ENCODE measurements around the gene GNAO1. TPM values are rescaled to one million over a fixed set of nuclear protein-coding genes. Genes with fewer than 3 reads are reported as not detected.

The GNAO1 gene
- total RNA-seq, 1 donor from 2014 or later: not detected

DNA sequence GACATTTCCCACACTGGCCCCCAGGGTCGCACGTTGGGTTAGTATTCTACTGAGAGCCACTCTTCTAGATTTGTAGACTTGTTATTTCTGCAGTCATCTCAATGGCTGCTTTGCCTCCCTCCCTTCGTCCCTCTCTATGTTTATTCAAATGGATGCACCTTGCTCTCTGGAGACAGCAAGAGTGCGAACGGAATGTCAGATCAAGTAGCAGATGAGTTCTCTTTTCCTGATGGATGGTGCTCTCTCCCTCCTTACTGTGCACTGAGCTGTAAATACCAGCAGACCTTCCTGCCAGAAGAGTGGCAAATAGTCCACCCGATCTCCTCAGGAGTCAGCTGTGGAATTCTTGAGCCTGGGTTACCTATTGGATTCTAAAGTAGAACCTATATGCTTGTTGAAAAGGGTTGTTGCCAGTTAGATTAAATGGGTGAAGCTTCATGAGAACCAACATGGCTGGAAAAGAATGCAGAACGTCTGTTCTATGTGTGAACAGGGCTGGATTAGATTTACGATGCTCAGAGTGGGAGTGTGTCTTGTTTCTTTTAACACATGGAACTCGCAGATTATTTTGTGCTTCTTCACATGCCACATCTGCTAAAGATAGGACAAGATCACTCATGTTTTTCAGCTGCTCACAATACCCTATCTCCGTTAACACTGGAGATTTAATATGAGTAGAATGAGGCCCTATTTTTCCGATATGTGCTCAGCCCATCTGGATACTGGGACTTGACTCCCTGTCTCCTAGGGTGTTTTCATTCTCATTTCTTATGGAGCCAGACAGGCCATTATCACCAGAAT, 6.1 kb downstream of the GNAO1 start:
- DNase-seq (ENCODE audit: extremely low read depth, low read depth, low spot score): no peak

- DNase-seq (ENCODE audit: extremely low read depth, low read depth, low spot score): no peak
These were observed 6.9 kb downstream of the GNAO1 start for GRCh38 chr16:56198006-56198754.

- DNase-seq (ENCODE audit: extremely low read depth, low read depth, low spot score): no peak
These were observed 7.4 kb downstream of the GNAO1 start for GRCh38 chr16:56198755-56199114.

GRCh38 chr16:56199164-56199563, 7.9 kb downstream of the GNAO1 start:
- no peak for DNase-seq (ENCODE audit: extremely low read depth, low read depth, low spot score)

DNA sequence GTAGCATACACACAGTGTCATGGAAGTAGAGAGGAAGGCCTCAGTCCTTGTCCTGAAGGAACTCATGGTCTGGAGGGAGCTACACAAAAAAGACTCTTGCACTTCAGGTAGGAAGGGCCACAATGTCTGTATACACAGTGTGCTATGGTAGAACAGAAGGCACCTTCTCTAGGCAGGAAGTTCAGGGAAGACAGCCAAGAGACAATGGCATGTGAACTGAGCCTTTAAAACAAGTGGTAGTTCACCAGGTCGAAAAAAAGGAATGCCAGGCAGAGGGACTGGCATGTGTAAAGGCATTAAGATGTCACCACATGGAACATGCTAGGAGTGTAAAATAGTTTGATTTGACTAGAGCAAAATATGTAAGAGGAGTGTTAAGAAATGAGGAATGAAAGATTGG, 9.7 kb downstream of the GNAO1 start:
- DNase-seq (ENCODE audit: extremely low read depth, low read depth, low spot score): no peak

DNA sequence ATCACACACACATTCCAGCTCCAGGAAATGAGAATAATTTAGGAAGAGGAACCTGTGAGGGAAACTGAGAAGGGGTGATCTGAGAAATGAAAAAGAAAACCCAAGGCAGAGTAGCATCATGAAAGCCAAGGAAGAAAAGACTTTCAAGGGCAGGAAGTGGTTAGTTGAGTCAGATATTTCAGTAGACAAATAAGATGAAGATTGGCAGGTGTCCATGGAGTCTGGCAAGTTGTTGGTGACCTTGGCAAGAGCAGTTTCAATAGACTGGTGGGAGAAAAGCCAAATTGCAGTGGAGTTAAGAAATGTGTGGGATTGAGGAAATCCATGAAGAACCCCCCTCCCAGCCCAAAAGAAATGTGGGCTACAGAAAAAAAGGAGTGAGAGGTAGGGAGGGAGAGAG, 10.7 kb downstream of the GNAO1 start:
- DNase-seq (ENCODE audit: extremely low read depth, low read depth, low spot score): no peak

GRCh38 chr16:56203052-56203451, 11.8 kb downstream of the GNAO1 start:
- no peak for DNase-seq (ENCODE audit: extremely low read depth, low read depth, low spot score)

DNA sequence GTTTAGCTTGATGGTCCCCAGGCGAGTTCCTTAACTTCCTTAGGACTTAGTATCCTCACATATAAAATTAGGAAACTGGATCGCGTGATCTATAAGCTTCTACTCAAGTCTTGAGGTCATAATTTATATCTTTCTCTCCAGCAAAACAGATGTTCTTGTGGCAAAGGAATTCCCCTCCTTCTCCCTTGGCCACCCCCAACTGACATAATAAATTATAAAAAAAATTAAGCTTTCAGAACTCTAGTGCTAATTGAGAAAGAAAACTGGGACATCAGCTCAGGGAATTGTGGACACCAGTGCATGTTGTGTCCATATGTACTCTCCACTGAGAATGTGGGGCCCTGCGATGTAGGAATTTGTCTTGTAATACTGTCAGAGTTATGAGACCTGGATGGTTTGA, 13.5 kb downstream of the GNAO1 start:
- DNase-seq (ENCODE audit: extremely low read depth, low read depth, low spot score): no peak

DNA sequence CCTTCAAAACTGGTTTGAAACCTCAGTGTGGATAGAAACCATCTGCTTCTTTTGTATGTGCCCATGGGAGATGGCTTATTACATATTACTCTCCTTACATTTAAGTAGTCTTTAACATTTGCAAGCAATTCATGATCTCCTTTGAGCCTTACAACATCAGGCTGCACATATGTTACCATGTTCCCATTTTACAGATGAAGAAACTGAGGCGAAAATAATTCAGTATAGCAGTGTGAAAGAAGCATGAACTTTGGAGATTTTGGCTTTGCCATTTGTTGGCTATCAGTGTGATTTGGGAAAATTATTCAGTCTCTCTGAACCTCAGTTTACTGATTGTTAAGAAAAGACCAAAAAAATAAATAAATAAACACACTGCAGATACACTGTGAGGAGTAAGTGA, 15.7 kb downstream of the GNAO1 start:
- DNase-seq (ENCODE audit: extremely low read depth, low read depth, low spot score): no peak

GRCh38 chr16:56207421-56207820, 16.1 kb downstream of the GNAO1 start:
- no peak for DNase-seq (ENCODE audit: extremely low read depth, low read depth, low spot score)

- DNase-seq (ENCODE audit: extremely low read depth, low read depth, low spot score): no peak
These were observed 20.2 kb downstream of the GNAO1 start for GRCh38 chr16:56211435-56211981.

- DNase-seq (ENCODE audit: extremely low read depth, low read depth, low spot score): no peak
These were observed 20.9 kb downstream of the GNAO1 start for GRCh38 chr16:56212144-56212543.

- no peak for DNase-seq (ENCODE audit: extremely low read depth, low read depth, low spot score)
These were observed 30.7 kb downstream of the GNAO1 start for GRCh38 chr16:56221995-56222394.

- DNase-seq (ENCODE audit: extremely low read depth, low read depth, low spot score): no peak
These were observed 31.2 kb downstream of the GNAO1 start for GRCh38 chr16:56222474-56222997.

DNA sequence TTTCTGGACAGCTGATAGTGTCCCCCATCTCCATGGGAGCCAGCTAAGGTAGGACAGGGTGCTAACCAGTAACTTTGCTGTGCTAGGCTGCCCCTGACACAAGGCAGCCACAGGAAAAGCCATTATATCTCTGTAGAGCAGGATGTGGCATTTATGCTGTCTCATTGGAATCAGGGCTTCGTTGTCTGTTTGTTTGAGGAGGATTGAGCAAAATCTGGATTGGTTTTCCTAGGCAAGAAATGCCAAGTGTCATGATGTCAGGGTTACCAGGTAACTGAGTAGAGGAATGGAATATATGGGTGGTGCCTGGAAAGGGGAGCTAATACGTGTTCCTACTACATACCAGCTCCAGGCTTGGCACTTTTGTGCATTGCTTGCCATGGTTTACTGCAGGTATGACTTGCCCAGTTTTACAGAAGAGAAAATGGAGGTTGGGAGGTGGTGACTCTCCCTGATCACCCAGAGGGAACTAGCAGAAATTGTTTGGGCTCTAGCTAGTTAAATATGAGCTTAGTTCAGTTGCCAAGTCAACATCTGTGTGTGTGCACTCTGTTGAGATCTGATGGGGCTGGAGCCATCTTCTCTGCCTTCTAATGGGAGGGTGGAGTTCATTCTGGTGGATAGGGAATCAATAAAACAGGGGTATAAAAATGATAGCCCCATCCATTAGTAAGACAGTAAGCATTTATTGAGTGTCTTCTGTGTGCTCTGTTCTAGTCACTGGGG, 33.9 kb downstream of the GNAO1 start:
- no peak for DNase-seq (ENCODE audit: extremely low read depth, low read depth, low spot score)

GRCh38 chr16:56226187-56226586, 34.9 kb downstream of the GNAO1 start:
- no peak for DNase-seq (ENCODE audit: extremely low read depth, low read depth, low spot score)

- DNase-seq (ENCODE audit: extremely low read depth, low read depth, low spot score): no peak
These were observed 35.7 kb downstream of the GNAO1 start for GRCh38 chr16:56226845-56227525.

GRCh38 chr16:56227936-56228335, 36.6 kb downstream of the GNAO1 start:
- DNase-seq (ENCODE audit: extremely low read depth, low read depth, low spot score): no peak

DNA sequence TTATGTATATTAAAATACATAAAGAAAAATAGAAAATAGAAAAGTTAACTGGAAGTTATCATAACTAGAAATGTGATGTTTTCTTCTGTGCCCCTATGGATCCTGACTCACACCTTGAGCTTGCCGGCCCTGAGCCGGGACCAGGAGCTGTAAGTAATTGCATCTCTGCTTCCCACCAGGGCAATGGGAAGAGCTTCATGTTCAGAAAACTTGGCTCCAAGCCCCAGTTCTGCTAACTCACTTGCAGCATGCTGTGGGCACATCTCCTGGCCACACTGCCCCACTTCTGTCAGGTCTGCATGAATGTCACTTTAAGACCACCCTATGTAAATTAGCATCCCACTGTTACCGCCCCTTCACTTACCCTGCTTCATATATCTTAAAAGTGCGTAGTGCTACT, 37.2 kb downstream of the GNAO1 start:
- DNase-seq (ENCODE audit: extremely low read depth, low read depth, low spot score): no peak

DNA sequence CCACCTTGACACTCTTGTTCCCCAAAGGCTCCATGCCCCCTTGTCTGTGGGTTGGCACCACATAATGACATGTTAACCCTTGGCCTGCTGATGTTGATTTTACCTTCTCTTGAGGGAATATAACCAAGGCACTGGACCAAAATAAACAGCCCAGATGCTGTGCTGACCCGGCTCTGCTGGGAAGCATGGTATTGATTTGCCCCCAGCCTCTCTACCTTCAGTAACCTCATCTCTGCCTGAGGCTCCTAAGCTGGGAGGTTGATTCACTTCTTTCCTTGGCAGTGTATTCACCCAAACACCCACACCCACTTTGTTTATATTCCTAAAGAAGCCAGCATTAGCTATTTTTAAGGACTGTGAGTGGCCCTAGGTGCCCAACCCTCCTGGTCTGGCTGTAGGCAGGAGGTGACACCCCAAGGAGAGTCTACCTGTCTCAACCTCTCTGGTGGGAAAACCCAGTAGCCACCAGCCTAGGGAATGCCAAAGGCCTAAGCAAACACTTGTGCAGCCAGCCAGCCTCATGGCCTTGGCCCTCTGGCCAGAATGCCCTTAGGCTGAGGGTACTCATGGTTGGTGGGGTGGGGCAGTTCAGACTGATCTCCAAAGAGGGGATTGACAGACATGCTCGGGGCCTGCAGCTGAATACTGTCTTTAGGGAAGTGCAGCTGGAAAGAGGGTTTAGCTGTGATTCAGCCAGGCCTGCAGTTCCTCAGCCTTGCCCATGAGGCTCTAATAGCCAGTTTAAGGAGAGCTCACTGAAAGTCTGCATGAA, 42.7 kb downstream of the GNAO1 start:
- DNase-seq (ENCODE audit: extremely low read depth, low read depth, low spot score): no peak

Data from glomerular endothelial cell (primary cell).